ENCODE measurements around the gene FSIP1.

FSIP1 gene

GRCh38 chr15:39642011-39642640 lies 140.5 kb downstream of the FSIP1 start:
- no peak for DNase-seq (ENCODE audit: low spot score)
- in situ Hi-C loops (cut with MboI; ENCODE audit: low sequenced_read_pairs, unreplicated experiment): no loop called here
- no peak for TF ChIP-seq CTCF (IDR thresholded peaks at IDR 0.05; ENCODE audit: borderline replicate concordance, control extremely low read depth, extremely low read depth, insufficient read depth, missing control alignments)

GRCh38 chr15:39641191-39641889 lies 141.3 kb downstream of the FSIP1 start:
- in situ Hi-C loops (cut with MboI; ENCODE audit: low sequenced_read_pairs, unreplicated experiment): no loop called here
- DNase-seq (ENCODE audit: low spot score): no peak
- TF ChIP-seq CTCF (IDR thresholded peaks at IDR 0.05; ENCODE audit: borderline replicate concordance, control extremely low read depth, extremely low read depth, insufficient read depth, missing control alignments): no peak

GRCh38 chr15:39640665-39641064 lies 142.0 kb downstream of the FSIP1 start:
- no peak for TF ChIP-seq CTCF (IDR thresholded peaks at IDR 0.05; ENCODE audit: borderline replicate concordance, control extremely low read depth, extremely low read depth, insufficient read depth, missing control alignments)
- in situ Hi-C loops (cut with MboI; ENCODE audit: low sequenced_read_pairs, unreplicated experiment): no loop called here
- DNase-seq (ENCODE audit: low spot score): no peak

GRCh38 chr15:39639037-39639436 lies 143.6 kb downstream of the FSIP1 start:
- in situ Hi-C loops (cut with MboI; ENCODE audit: low sequenced_read_pairs, unreplicated experiment): no loop called here
- no peak for DNase-seq (ENCODE audit: low spot score)
- TF ChIP-seq CTCF (IDR thresholded peaks at IDR 0.05; ENCODE audit: borderline replicate concordance, control extremely low read depth, extremely low read depth, insufficient read depth, missing control alignments): no peak

GRCh38 chr15:39638041-39638440 lies 144.6 kb downstream of the FSIP1 start:
- in situ Hi-C loops (cut with MboI; ENCODE audit: low sequenced_read_pairs, unreplicated experiment): no loop called here
- no peak for DNase-seq (ENCODE audit: low spot score)
- TF ChIP-seq CTCF (IDR thresholded peaks at IDR 0.05; ENCODE audit: borderline replicate concordance, control extremely low read depth, extremely low read depth, insufficient read depth, missing control alignments): no peak

GRCh38 chr15:39631357-39631756 lies 151.3 kb downstream of the FSIP1 start:
- DNase-seq (ENCODE audit: low spot score): no peak
- no peak for TF ChIP-seq CTCF (IDR thresholded peaks at IDR 0.05; ENCODE audit: borderline replicate concordance, control extremely low read depth, extremely low read depth, insufficient read depth, missing control alignments)
- in situ Hi-C loops (cut with MboI; ENCODE audit: low sequenced_read_pairs, unreplicated experiment): no loop called here
